Measurements from ENCODE around the gene TNIK.

The TNIK gene

GRCh38 chr3:171459942-171460724, at the start of gene TNIK:
TNIK (minus strand) TSS chr3:171460405; CDS start chr3:171460063, 342 bp downstream.
- DNase-seq, result peak; percentile 92

- DNase-seq, result no peak
These were observed 48.5 kb upstream of the TNIK start for GRCh38 chr3:171508676-171509075.

GRCh38 chr3:171508206-171508605, 48.0 kb upstream of the TNIK start:
- DNase-seq, result no peak

- no peak for DNase-seq
These were observed 46.6 kb upstream of the TNIK start for GRCh38 chr3:171506743-171507319.

GRCh38 chr3:171505822-171506333, 45.7 kb upstream of the TNIK start:
- no peak for DNase-seq

- no peak for DNase-seq
These were observed 44.2 kb upstream of the TNIK start for GRCh38 chr3:171504376-171504775.

GRCh38 chr3:171503817-171504216, 43.6 kb upstream of the TNIK start:
- no peak for DNase-seq

GRCh38 chr3:171498921-171499320, 38.7 kb upstream of the TNIK start:
- no peak for DNase-seq

- DNase-seq, result no peak
These were observed 37.3 kb upstream of the TNIK start for GRCh38 chr3:171497468-171497867.

GRCh38 chr3:171495413-171495812, 35.2 kb upstream of the TNIK start:
- DNase-seq, result no peak

GRCh38 chr3:171494457-171495109, 34.4 kb upstream of the TNIK start:
- no peak for DNase-seq

- DNase-seq, result no peak
These were observed 31.2 kb upstream of the TNIK start for GRCh38 chr3:171491361-171491760.

GRCh38 chr3:171490901-171491300, 30.7 kb upstream of the TNIK start:
- DNase-seq, result no peak

GRCh38 chr3:171489348-171489747, 29.1 kb upstream of the TNIK start:
- DNase-seq, result no peak

- no peak for DNase-seq
These were observed 28.3 kb upstream of the TNIK start for GRCh38 chr3:171488479-171488878.

- no peak for DNase-seq
These were observed 27.2 kb upstream of the TNIK start for GRCh38 chr3:171487382-171487781.

- DNase-seq, result no peak
These were observed 25.1 kb upstream of the TNIK start for GRCh38 chr3:171485338-171485737.

GRCh38 chr3:171481011-171481410, 20.8 kb upstream of the TNIK start:
- DNase-seq, result no peak

- no peak for DNase-seq
These were observed 20.3 kb upstream of the TNIK start for GRCh38 chr3:171480526-171480925.

- DNase-seq, result no peak
These were observed 16.4 kb upstream of the TNIK start for GRCh38 chr3:171476532-171477102.

GRCh38 chr3:171472552-171472951, 12.3 kb upstream of the TNIK start:
- no peak for DNase-seq

GRCh38 chr3:171470714-171471227, 10.6 kb upstream of the TNIK start:
- no peak for DNase-seq

- no peak for DNase-seq
These were observed 9.2 kb upstream of the TNIK start for GRCh38 chr3:171469376-171469775.
